B cell (primary cell): Measurements from ENCODE around the gene PANK2.

Source experiments
- CTCF ChIP-seq: fragments of 200-600 bp; IDR thresholded peaks from one replicate; pipeline ENCODE4 v1.8.0; 2022; ENCODE audit warnings: antibody characterized with exemption, mild to moderate bottlenecking
- EZH2 ChIP-seq: IDR thresholded peaks from 2 replicates; pipeline ENCODE4 v1.6.1; 2012; ENCODE audit warnings: borderline replicate concordance, low read depth, mild to moderate bottlenecking, moderate library complexity, low read length; ENCODE audit not compliant: insufficient read depth, poor library complexity, severe bottlenecking

- TF ChIP-seq CTCF (no peak), EZH2 (no peak)
These were observed 26.9 kb upstream of the PANK2 start for GRCh38 chr20:3862333-3862732.
